HEK293 (cell line): ENCODE measurements around the gene GPN1.

Experiments used
- CTCF ChIA-PET: fragments of 350-600 bp; formaldehyde crosslinking; extraction: SDS; loops from one replicate; lab custom pipeline; 2021; ENCODE audit warnings: antibody characterized with exemption; lab: Yijun Ruan, JAX
- POLR2A ChIA-PET: fragments of 300-600 bp; formaldehyde crosslinking; extraction: SDS; loops from one replicate; lab custom pipeline; 2020; ENCODE audit warnings: antibody characterized with exemption, inconsistent platforms; lab: Yijun Ruan, JAX
- H3K27ac ChIP-seq: fragments of 200-500 bp; sonication (Bioruptor generic); 2 replicates; pipeline ENCODE4 v1.5.1; 2014; ENCODE audit warnings: low read depth, low read length, control low read depth, inconsistent platforms; ENCODE audit errors: extremely low read depth
- H3K36me3 ChIP-seq, 2 experiments: fragments of 200-500 bp in 1 of 2; sonication (Bioruptor generic) in 1 of 2; 1 replicate in 1 of 2; 2 replicates in 1 of 2; pipeline ENCODE4 v1.5.1; 2014 to 2017; ENCODE audit warnings: inconsistent platforms in 2 of 2, low read length in 2 of 2; ENCODE audit not compliant: control insufficient read depth in 2 of 2, insufficient read depth in 1 of 2
- H3K4me1 ChIP-seq: fragments of 200-500 bp; sonication (Bioruptor generic); 2 replicates; pipeline ENCODE4 v1.5.1; 2014; ENCODE audit warnings: mild to moderate bottlenecking, low read length, inconsistent platforms; ENCODE audit not compliant: control insufficient read depth, insufficient read depth
- H3K4me3 ChIP-seq: 2 replicates; pipeline ENCODE4 v1.5.1; 2011; ENCODE audit warnings: low read depth, mild to moderate bottlenecking, control low read depth, low read length, moderate library complexity
- H3K9me3 ChIP-seq: fragments of 200-500 bp; sonication (Bioruptor generic); 2 replicates; pipeline ENCODE4 v1.5.1; 2014; ENCODE audit warnings: low read depth, low read length, inconsistent platforms; ENCODE audit not compliant: control insufficient read depth, insufficient read depth
- BCL6B ChIP-seq: fragments of 450-650 bp; formaldehyde crosslinking; IDR thresholded peaks from 2 replicates; pipeline ENCODE4 v1.5.1; 2017; ENCODE audit warnings: missing biosample characterization, missing genetic modification characterization
- ELK4 ChIP-seq: IDR thresholded peaks from 2 replicates; pipeline ENCODE4 v1.6.1; 2011; ENCODE audit warnings: mild to moderate bottlenecking, low read depth, low read length, borderline replicate concordance
- GLI2 ChIP-seq: fragments of 450-650 bp; formaldehyde crosslinking; IDR thresholded peaks from 2 replicates; pipeline ENCODE4; 2017; ENCODE audit warnings: missing biosample characterization, missing genetic modification characterization, low read depth, borderline replicate concordance
- GLIS1 ChIP-seq: fragments of 450-650 bp; formaldehyde crosslinking; IDR thresholded peaks from 2 replicates; pipeline ENCODE4 v1.5.1; 2016; ENCODE audit warnings: missing biosample characterization, missing genetic modification characterization
- KLF17 ChIP-seq: fragments of 450-650 bp; formaldehyde crosslinking; IDR thresholded peaks from 2 replicates; pipeline ENCODE4 v1.5.1; 2016; ENCODE audit warnings: missing biosample characterization, missing genetic modification characterization
- PRDM10 ChIP-seq: fragments of 450-650 bp; formaldehyde crosslinking; IDR thresholded peaks from 2 replicates; pipeline ENCODE4 v1.5.1; 2016; ENCODE audit warnings: missing biosample characterization, missing genetic modification characterization
- ZBTB48 ChIP-seq: fragments of 450-650 bp; formaldehyde crosslinking; IDR thresholded peaks from 2 replicates; pipeline ENCODE4 v1.5.1; 2016; ENCODE audit warnings: missing biosample characterization, missing genetic modification characterization
- ZIC2 ChIP-seq: fragments of 450-650 bp; formaldehyde crosslinking; IDR thresholded peaks from 2 replicates; pipeline ENCODE4 v1.5.1; 2016; ENCODE audit warnings: missing biosample characterization, missing genetic modification characterization
- ZNF121 ChIP-seq: fragments of 450-650 bp; formaldehyde crosslinking; IDR thresholded peaks from 2 replicates; pipeline ENCODE4 v1.5.1; 2016; ENCODE audit warnings: missing biosample characterization, missing genetic modification characterization
- ZNF169 ChIP-seq: fragments of 450-650 bp; formaldehyde crosslinking; IDR thresholded peaks from 2 replicates; pipeline ENCODE4 v1.5.1; 2016; ENCODE audit warnings: missing biosample characterization, missing genetic modification characterization
- ZNF184 ChIP-seq: fragments of 450-650 bp; IDR thresholded peaks from 2 replicates; pipeline ENCODE4 v1.5.1; 2018; ENCODE audit warnings: missing biosample characterization, mild to moderate bottlenecking, missing genetic modification characterization
- ZNF416 ChIP-seq: fragments of 450-650 bp; formaldehyde crosslinking; IDR thresholded peaks from 2 replicates; pipeline ENCODE4 v1.5.1; 2016; ENCODE audit warnings: missing biosample characterization, missing genetic modification characterization
- ZNF426 ChIP-seq: fragments of 450-650 bp; formaldehyde crosslinking; IDR thresholded peaks from 2 replicates; pipeline ENCODE4 v1.5.1; 2017; ENCODE audit warnings: missing biosample characterization, missing genetic modification characterization, mild to moderate bottlenecking, inconsistent platforms, moderate library complexity
- ZNF514 ChIP-seq: fragments of 450-650 bp; formaldehyde crosslinking; IDR thresholded peaks from 2 replicates; pipeline ENCODE4 v1.5.1; 2016; ENCODE audit warnings: missing biosample characterization, missing genetic modification characterization
- ZNF654 ChIP-seq: fragments of 450-650 bp; formaldehyde crosslinking; IDR thresholded peaks from 2 replicates; pipeline ENCODE4 v1.5.1; 2016; ENCODE audit warnings: low read depth, missing biosample characterization, missing genetic modification characterization
- ZNF660 ChIP-seq: fragments of 450-650 bp; IDR thresholded peaks from 2 replicates; pipeline ENCODE4 v1.5.1; 2018; ENCODE audit warnings: missing biosample characterization, mild to moderate bottlenecking, missing genetic modification characterization
- ZNF701 ChIP-seq: fragments of 450-650 bp; formaldehyde crosslinking; IDR thresholded peaks from 2 replicates; pipeline ENCODE4 v1.5.1; 2016; ENCODE audit warnings: missing biosample characterization, missing genetic modification characterization
- ZNF747 ChIP-seq: fragments of 450-650 bp; formaldehyde crosslinking; IDR thresholded peaks from 2 replicates; pipeline ENCODE4 v1.5.1; 2016; ENCODE audit warnings: missing biosample characterization, missing genetic modification characterization
- ZNF830 ChIP-seq: fragments of 450-650 bp; IDR thresholded peaks from 2 replicates; pipeline ENCODE4 v1.5.0; 2018; ENCODE audit warnings: missing biosample characterization, missing genetic modification characterization, low read depth, mild to moderate bottlenecking, moderate library complexity
- ZNF837 ChIP-seq: fragments of 450-650 bp; formaldehyde crosslinking; IDR thresholded peaks from 2 replicates; pipeline ENCODE4 v1.5.1; 2016; ENCODE audit warnings: missing biosample characterization, missing genetic modification characterization
- ZSCAN18 ChIP-seq: fragments of 450-650 bp; formaldehyde crosslinking; IDR thresholded peaks from 2 replicates; pipeline ENCODE4 v1.5.1; 2016; ENCODE audit warnings: missing biosample characterization, missing genetic modification characterization
- ZSCAN5A ChIP-seq: fragments of 450-650 bp; formaldehyde crosslinking; IDR thresholded peaks from 2 replicates; pipeline ENCODE4 v1.5.1; 2016; ENCODE audit warnings: missing biosample characterization, missing genetic modification characterization

GPN1 gene

GRCh38 chr2:27634291-27634690 is 5.4 kb downstream of the GPN1 start (continued):
- no peak for TF ChIP-seq PRDM10 (tag by site-specific recombination)
- TF ChIP-seq ZNF701, result no peak
- no peak for TF ChIP-seq ZNF654
- TF ChIP-seq ZSCAN5A (tag by site-specific recombination), result no peak
- no peak for TF ChIP-seq KLF17
- TF ChIP-seq ZNF416 (tag by site-specific recombination), result no peak
- TF ChIP-seq ZNF169, result no peak
- TF ChIP-seq ZNF184, result no peak

- H3K36me3 ChIP-seq, result peaks cover 73 to 83% of the 10 kb centered on the region in 2 experiments
Observed at GRCh38 chr2:27636766-27637165, 7.9 kb downstream of the GPN1 start.

More at GRCh38 chr2:27636766-27637165, 7.9 kb downstream of the GPN1 start:
- ChIA-PET POLR2A (no interaction called here), CTCF (interaction anchor here (1.5 kb wide), 1 partner anchor 47 kb away, joined by 4 read pairs; no protein-coding TSS in a partner anchor)
- no peaks in the 10 kb centered on the region for H3K9me3 ChIP-seq
- TF ChIP-seq ZBTB48, result no peak
- TF ChIP-seq ZNF514 (tag by site-specific recombination), result no peak
- no peak for TF ChIP-seq ZNF747 (tag by site-specific recombination)
- no peak for TF ChIP-seq ZIC2 (tag by site-specific recombination)
- TF ChIP-seq ZNF121, result no peak
- no peak for TF ChIP-seq ELK4
- 0 out of 2 replicates have a peak, but pooled peaks have one; percentile 20 for TF ChIP-seq ZNF660 (tag by site-specific recombination)
- no peak for TF ChIP-seq ZNF837 (tag by site-specific recombination)
- TF ChIP-seq GLI2 (tag by site-specific recombination), result no peak
- no peak for TF ChIP-seq ZNF830 (tag by site-specific recombination)
- TF ChIP-seq ZSCAN18 (tag by site-specific recombination), result no peak
- no peak for TF ChIP-seq ZNF426
- TF ChIP-seq GLIS1 (tag by site-specific recombination), result peak; percentile 49; the same call in 1 of the 2 replicates
- no peak for TF ChIP-seq BCL6B
- H3K4me3 ChIP-seq, result no peak overlapping the region
- no peak overlapping the region for H3K27ac ChIP-seq
- H3K4me1 ChIP-seq, result peaks cover 4% of the 10 kb centered on the region; the same call in 1 of the 2 replicates
